H9 (cell line): ENCODE data around the gene FARP2. TPM values are rescaled to one million over a fixed set of nuclear protein-coding genes. Genes with fewer than 3 reads are reported as not detected.

Source experiments
- DNase-seq: peaks from one replicate; pipeline ENCODE4 v3.0.0-alpha.2; 2017
- H2AFZ ChIP-seq: one replicate; pipeline ENCODE4 v1.6.1; 2013; ENCODE audit warnings: mild to moderate bottlenecking, low read length, control low read depth, moderate library complexity
- H2AK5ac ChIP-seq: 2 replicates; pipeline ENCODE4 v1.6.1; 2013; ENCODE audit warnings: low read length, control low read depth, mixed read lengths; ENCODE audit not compliant: insufficient read length
- H2BK120ac ChIP-seq: one replicate; pipeline ENCODE4 v1.6.1; 2013; ENCODE audit warnings: low read depth, mild to moderate bottlenecking, low read length, control low read depth, inconsistent platforms; ENCODE audit not compliant: poor library complexity, severe bottlenecking
- H2BK12ac ChIP-seq: 2 replicates; pipeline ENCODE4 v1.6.1; 2013; ENCODE audit warnings: low read length, control low read depth, mixed read lengths, low read depth; ENCODE audit not compliant: insufficient read length
- H2BK15ac ChIP-seq: 2 replicates; pipeline ENCODE4 v1.6.1; 2013; ENCODE audit warnings: low read depth, low read length, control low read depth
- H2BK20ac ChIP-seq: one replicate; pipeline ENCODE4 v1.6.1; 2013; ENCODE audit warnings: low read depth, mild to moderate bottlenecking, low read length, control low read depth, inconsistent platforms; ENCODE audit not compliant: poor library complexity, severe bottlenecking
- H2BK5ac ChIP-seq: 2 replicates; pipeline ENCODE4 v1.6.1; 2013; ENCODE audit warnings: low read length, control low read depth, mixed read lengths; ENCODE audit not compliant: insufficient read length
- H3K14ac ChIP-seq: 2 replicates; pipeline ENCODE4 v1.6.1; 2013; ENCODE audit warnings: low read length, control low read depth; ENCODE audit not compliant: insufficient read depth
- H3K18ac ChIP-seq: 2 replicates; pipeline ENCODE4 v1.6.1; 2013; ENCODE audit warnings: low read depth, mild to moderate bottlenecking, mixed read lengths, low read length, control low read depth; ENCODE audit not compliant: insufficient read length
- H3K23ac ChIP-seq: 2 replicates; pipeline ENCODE4 v1.6.1; 2013; ENCODE audit warnings: low read length, control low read depth, mixed read lengths, low read depth; ENCODE audit not compliant: insufficient read length
- H3K23me2 ChIP-seq: 2 replicates; pipeline ENCODE4 v1.6.1; 2013; ENCODE audit warnings: low read depth, mild to moderate bottlenecking, mixed read lengths, low read length, control low read depth; ENCODE audit not compliant: insufficient read length, poor library complexity, severe bottlenecking
- H3K27ac ChIP-seq: 2 replicates; pipeline ENCODE4 v1.5.1; 2013; ENCODE audit warnings: low read length, control low read depth, mixed read lengths, low read depth; ENCODE audit not compliant: insufficient read length
- H3K27me3 ChIP-seq: 2 replicates; pipeline ENCODE4 v1.6.1; 2013; ENCODE audit warnings: low read length, control low read depth, inconsistent platforms; ENCODE audit not compliant: insufficient read depth
- H3K4ac ChIP-seq: 2 replicates; pipeline ENCODE4 v1.6.1; 2013; ENCODE audit warnings: low read depth, mild to moderate bottlenecking, control low read depth, inconsistent platforms, low read length, moderate library complexity
- H3K4me1 ChIP-seq: 2 replicates; pipeline ENCODE4 v1.6.1; 2013; ENCODE audit warnings: low read length, control low read depth, inconsistent platforms; ENCODE audit not compliant: insufficient read depth
- H3K4me2 ChIP-seq: 2 replicates; pipeline ENCODE4 v1.6.1; 2013; ENCODE audit warnings: low read length, control low read depth, mixed read lengths; ENCODE audit not compliant: insufficient read length, insufficient read depth
- H3K56ac ChIP-seq: 2 replicates; pipeline ENCODE4 v1.6.1; 2013; ENCODE audit warnings: low read depth, mild to moderate bottlenecking, mixed read lengths, low read length, control low read depth; ENCODE audit not compliant: insufficient read length
- H3K79me1 ChIP-seq: 2 replicates; pipeline ENCODE4 v1.6.1; 2013; ENCODE audit warnings: low read depth, mild to moderate bottlenecking, moderate library complexity, low read length, control low read depth, inconsistent platforms; ENCODE audit not compliant: insufficient read depth, poor library complexity, severe bottlenecking
- H3K79me2 ChIP-seq: 2 replicates; pipeline ENCODE4 v1.6.1; 2013; ENCODE audit warnings: low read length, control low read depth, inconsistent platforms; ENCODE audit not compliant: insufficient read depth
- H3K9ac ChIP-seq: 2 replicates; pipeline ENCODE4 v1.6.1; 2013; ENCODE audit warnings: low read length, control low read depth, mixed read lengths; ENCODE audit not compliant: insufficient read length; ENCODE audit errors: extremely low read depth
- H3K9me3 ChIP-seq: one replicate; pipeline ENCODE4 v1.6.1; 2013; ENCODE audit warnings: low read depth, low read length, inconsistent platforms; ENCODE audit not compliant: control insufficient read depth
- H3T11ph ChIP-seq: one replicate; pipeline ENCODE4 v1.6.1; 2013; ENCODE audit warnings: mild to moderate bottlenecking, low read length, control low read depth, inconsistent platforms
- H4K20me1 ChIP-seq: one replicate; pipeline ENCODE4 v1.6.1; 2013; ENCODE audit not compliant: control insufficient read depth, insufficient read length, insufficient read depth
- H4K5ac ChIP-seq: 2 replicates; pipeline ENCODE4 v1.6.1; 2013; ENCODE audit warnings: low read depth, mild to moderate bottlenecking, mixed read lengths, low read length, control low read depth; ENCODE audit not compliant: insufficient read length
- H4K8ac ChIP-seq: replicated peaks from 2 replicates; pipeline ENCODE4 v1.6.1; 2013; ENCODE audit warnings: low read length, control low read depth, mixed read lengths, low read depth; ENCODE audit not compliant: insufficient read length
- H4K91ac ChIP-seq: 2 replicates; pipeline ENCODE4 v1.6.1; 2013; ENCODE audit warnings: low read depth, mild to moderate bottlenecking, moderate library complexity, mixed read lengths, low read length, control low read depth; ENCODE audit not compliant: insufficient read length
- H3K27ac Mint-ChIP-seq, 3 experiments: 2 replicates in 2 of 3; 3 replicates in 1 of 3; pipeline ENCODE4 v1.8.0; 2020 to 2021; ENCODE audit warnings: mixed read lengths in 3 of 3, mild to moderate bottlenecking in 1 of 3, moderate library complexity in 1 of 3
- H3K27me3 Mint-ChIP-seq: 2 replicates; pipeline ENCODE4 v1.8.0; 2021; ENCODE audit warnings: low read depth, mild to moderate bottlenecking, moderate library complexity, mixed read lengths
- H3K36me3 Mint-ChIP-seq, 3 experiments: 2 replicates in 2 of 3; 3 replicates in 1 of 3; pipeline ENCODE4 v1.8.0; 2020 to 2021; ENCODE audit warnings: low read depth in 3 of 3, mixed read lengths in 3 of 3; ENCODE audit not compliant: insufficient read depth in 1 of 3
- H3K4me1 Mint-ChIP-seq, 2 experiments: 2 replicates each; pipeline ENCODE4 v1.8.0; 2020; ENCODE audit warnings: mixed read lengths in 2 of 2
- H3K4me3 Mint-ChIP-seq, 2 experiments: 2 replicates in 1 of 2; 3 replicates in 1 of 2; pipeline ENCODE4 v1.8.0; 2020 to 2021; ENCODE audit warnings: mild to moderate bottlenecking in 2 of 2, mixed read lengths in 2 of 2, moderate library complexity in 1 of 2
- H3K9me3 Mint-ChIP-seq, 2 experiments: 2 replicates in 1 of 2; 3 replicates in 1 of 2; pipeline ENCODE4 v1.8.0; 2020; ENCODE audit warnings: mild to moderate bottlenecking in 2 of 2, mixed read lengths in 2 of 2, moderate library complexity in 1 of 2
- WGBS: extraction: QIAGEN DNeasy Blood & Tissue Kit; methylation state at CpG from one replicate; pipeline ENCODE4 v1.1.7; 2013; ENCODE audit warnings: missing lambda C conversion rate, low lambda C conversion rate, mixed read lengths; ENCODE audit not compliant: insufficient read length; ENCODE audit errors: extremely low coverage; 5-methylcytosine and 5-hydroxymethylcytosine counted together
- total RNA-seq: library from RNA; stranded (reverse); gene quantifications from 2 replicates; pipeline ENCODE4 v1.2.1, GENCODE V29; 2021
- TF ChIP-seq, protein P1 (sequence below): fragments of 200-600 bp; sonication (generic); conservative IDR thresholded peaks from 3 replicates; pipeline ENCODE4 v1.8.0; 2021; ENCODE audit warnings: antibody characterized with exemption, mild to moderate bottlenecking

FARP2 gene
- total RNA-seq, 1 experiment from 2014 or later, result 33.9 TPM

DNA sequence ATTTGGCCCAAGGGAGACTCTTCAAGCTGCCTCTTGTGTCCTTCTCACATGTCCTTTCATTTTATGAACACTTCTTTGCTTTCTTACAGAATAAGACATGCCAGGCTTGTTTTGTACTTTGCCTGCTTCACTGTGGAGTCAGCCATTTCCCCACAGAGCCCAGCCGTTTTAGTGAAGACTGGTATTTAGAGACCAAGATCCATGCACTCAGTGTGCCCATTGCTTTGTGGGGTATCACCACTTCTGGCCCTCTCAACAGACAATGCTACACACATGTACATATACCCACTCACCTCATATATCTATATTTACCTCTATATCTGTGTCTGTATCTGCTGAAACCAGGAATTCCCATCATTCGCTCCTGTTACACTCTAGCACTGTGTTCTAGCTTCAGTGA lies 74.1 kb downstream of the FARP2 start:
- Histone ChIP-seq H3K9me3 (no peaks in the 10 kb centered on the region), H3K79me2 (no peaks in the 10 kb centered on the region), H3K14ac (no peak overlapping the region), H4K8ac (no peak overlapping the region), H3K23me2 (no peaks in the 10 kb centered on the region), H3K27ac (no peak overlapping the region), H3K56ac (no peak overlapping the region), H3K23ac (no peak overlapping the region), H3K4ac (no peak overlapping the region), H3K4me1 (no peaks in the 10 kb centered on the region), H2BK20ac (no peak overlapping the region), H2BK120ac (no peak overlapping the region), H3K18ac (no peak overlapping the region), H4K20me1 (no peaks in the 10 kb centered on the region), H3K4me2 (no peak overlapping the region), H2AK5ac (no peak overlapping the region), H2BK12ac (no peak overlapping the region), H3K79me1 (no peaks in the 10 kb centered on the region), H2BK5ac (no peak overlapping the region), H4K91ac (no peak overlapping the region), H3K9ac (no peak overlapping the region), H2AFZ (no peak overlapping the region), H4K5ac (no peak overlapping the region), H3T11ph (no peak overlapping the region), H2BK15ac (no peak overlapping the region), H3K27me3 (no peaks in the 10 kb centered on the region)
- WGBS, result no CpG with 5 or more reads among the region's 2 CpGs
- Mint-ChIP-seq H3K4me3 (no peak overlapping the region), H3K4me1 (no peaks in the 10 kb centered on the region), H3K27ac (no peak overlapping the region), H3K27me3 (no peaks in the 10 kb centered on the region), H3K9me3 (peaks cover 0 to 6% of the 10 kb centered on the region in 2 experiments; a peak in 1 of 5 replicates), H3K36me3 (peaks cover 28 to 47% (median 32%) of the 10 kb centered on the region in 3 experiments)
- TF ChIP-seq, protein P1, sequence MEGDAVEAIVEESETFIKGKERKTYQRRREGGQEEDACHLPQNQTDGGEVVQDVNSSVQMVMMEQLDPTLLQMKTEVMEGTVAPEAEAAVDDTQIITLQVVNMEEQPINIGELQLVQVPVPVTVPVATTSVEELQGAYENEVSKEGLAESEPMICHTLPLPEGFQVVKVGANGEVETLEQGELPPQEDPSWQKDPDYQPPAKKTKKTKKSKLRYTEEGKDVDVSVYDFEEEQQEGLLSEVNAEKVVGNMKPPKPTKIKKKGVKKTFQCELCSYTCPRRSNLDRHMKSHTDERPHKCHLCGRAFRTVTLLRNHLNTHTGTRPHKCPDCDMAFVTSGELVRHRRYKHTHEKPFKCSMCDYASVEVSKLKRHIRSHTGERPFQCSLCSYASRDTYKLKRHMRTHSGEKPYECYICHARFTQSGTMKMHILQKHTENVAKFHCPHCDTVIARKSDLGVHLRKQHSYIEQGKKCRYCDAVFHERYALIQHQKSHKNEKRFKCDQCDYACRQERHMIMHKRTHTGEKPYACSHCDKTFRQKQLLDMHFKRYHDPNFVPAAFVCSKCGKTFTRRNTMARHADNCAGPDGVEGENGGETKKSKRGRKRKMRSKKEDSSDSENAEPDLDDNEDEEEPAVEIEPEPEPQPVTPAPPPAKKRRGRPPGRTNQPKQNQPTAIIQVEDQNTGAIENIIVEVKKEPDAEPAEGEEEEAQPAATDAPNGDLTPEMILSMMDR, result no peak
- no peak for DNase-seq
